SK-N-MC (cell line): ENCODE data around the gene FFAR1.

Experiments
- DNase-seq: peaks from one replicate; pipeline ENCODE4 v3.0.0-alpha.2; 2011; ENCODE audit warnings: low read depth, low spot score
- H3K27ac ChIP-seq: fragments of 200-600 bp; sonication (generic); 2 replicates; pipeline ENCODE4 v1.5.1; 2016; ENCODE audit warnings: mixed run types
- H3K36me3 ChIP-seq: fragments of 200-600 bp; sonication (generic); 2 replicates; pipeline ENCODE4 v1.6.1; 2017; ENCODE audit warnings: antibody characterized with exemption, low read length, mixed read lengths; ENCODE audit not compliant: insufficient read depth
- H3K4me3 ChIP-seq: fragments of 200-600 bp; sonication (generic); 2 replicates; pipeline ENCODE4 v1.5.1; 2016
- H3K9ac ChIP-seq: fragments of 200-600 bp; sonication (generic); 2 replicates; pipeline ENCODE4 v1.8.0; 2017; ENCODE audit warnings: mixed run types, mixed read lengths; ENCODE audit not compliant: insufficient read length
- H3K9me3 ChIP-seq: fragments of 200-600 bp; sonication (generic); 2 replicates; pipeline ENCODE4 v1.6.1; 2017; ENCODE audit warnings: low read depth, mild to moderate bottlenecking, antibody characterized with exemption, low read length, moderate library complexity, mixed read lengths
- EZH2 ChIP-seq: fragments of 200-600 bp; sonication (generic); IDR thresholded peaks from one replicate; pipeline ENCODE4 v1.6.1; 2017; ENCODE audit warnings: antibody characterized with exemption
- FOXP2 ChIP-seq: optimal IDR thresholded peaks from 2 replicates; pipeline ENCODE3; 2011; ENCODE audit warnings: mild to moderate bottlenecking, moderate library complexity; ENCODE audit not compliant: insufficient read depth; ENCODE audit errors: extremely low read length, control extremely low read depth
- POLR2AphosphoS5 ChIP-seq: IDR thresholded peaks from 2 replicates; pipeline ENCODE4 v1.6.1; 2012; ENCODE audit warnings: mild to moderate bottlenecking, low read depth, low read length, borderline replicate concordance

Gene FFAR1

DNA sequence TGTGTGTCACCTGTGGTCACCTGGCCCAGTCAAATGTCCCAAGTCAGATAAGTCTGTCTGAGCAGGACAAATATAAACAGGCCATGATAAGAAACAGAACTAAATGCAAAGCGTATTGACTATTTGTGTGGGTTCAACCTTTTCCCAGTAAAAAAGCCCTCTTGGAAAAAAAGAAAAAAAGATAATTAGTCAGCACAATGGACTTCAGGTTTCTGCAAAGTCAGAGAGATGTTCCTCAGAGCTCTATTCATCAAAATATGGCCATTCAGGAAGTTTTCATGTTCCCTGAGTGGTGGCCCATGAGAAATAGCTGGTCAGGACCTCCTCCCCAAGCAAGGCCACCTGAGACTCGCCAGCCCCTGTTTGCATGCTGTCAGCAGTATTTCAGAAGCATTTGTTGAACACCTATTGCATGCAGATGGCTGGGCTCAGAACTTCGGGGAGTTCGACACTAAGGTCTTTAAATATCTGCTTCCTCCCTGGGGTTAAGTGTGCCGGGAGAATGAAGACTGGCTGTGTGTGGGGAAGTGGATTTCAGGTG, 13.2 kb downstream of the FFAR1 start:
- no peaks in the 10 kb centered on the region for H3K36me3 ChIP-seq
- no peak overlapping the region for H3K9ac ChIP-seq
- H3K9me3 ChIP-seq, result no peaks in the 10 kb centered on the region
- TF ChIP-seq EZH2, result no peak
- no peak for TF ChIP-seq FOXP2
- no peak for TF ChIP-seq POLR2AphosphoS5
- H3K27ac ChIP-seq, result no peak overlapping the region
- no peak for DNase-seq
- H3K4me3 ChIP-seq, result no peak overlapping the region

DNA sequence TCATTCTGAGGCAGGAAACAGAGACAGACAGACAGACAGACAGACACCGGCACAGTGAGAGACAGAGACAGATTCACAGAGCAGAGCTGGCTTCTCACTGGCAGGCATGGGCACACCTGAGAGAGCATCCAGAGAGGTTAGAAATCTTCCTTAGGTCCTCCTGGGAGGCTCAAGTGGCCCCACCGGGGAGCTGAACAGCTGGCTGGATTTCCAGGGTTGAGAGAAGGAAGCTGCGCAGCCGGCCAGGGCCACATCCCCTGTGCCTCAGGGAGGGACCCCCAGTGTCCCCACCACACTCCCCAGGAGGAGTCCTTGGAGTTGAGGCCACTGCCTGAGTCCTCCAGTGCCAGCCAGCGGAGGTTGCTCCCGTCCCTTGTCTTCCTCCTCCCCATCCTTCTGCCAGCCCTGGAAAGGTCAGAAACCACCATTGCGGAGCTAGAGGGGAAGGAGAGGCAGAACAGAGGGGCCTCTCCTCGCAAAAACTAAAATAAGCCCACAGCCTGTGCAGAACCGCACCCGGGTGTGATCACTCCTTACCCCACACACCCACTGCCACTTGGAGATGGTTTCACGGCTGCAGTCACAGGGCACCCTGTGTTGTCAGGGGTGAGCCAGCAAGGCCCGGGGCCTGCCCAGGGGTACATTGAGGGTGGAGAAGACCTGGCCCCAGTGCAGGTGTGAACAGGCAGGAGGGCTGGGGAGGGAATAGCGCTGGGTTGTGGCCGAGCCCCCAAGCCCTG, 14.7 kb downstream of the FFAR1 start:
- Histone ChIP-seq H3K36me3 (no peaks in the 10 kb centered on the region), H3K4me3 (no peak overlapping the region), H3K9me3 (no peaks in the 10 kb centered on the region), H3K27ac (no peak overlapping the region), H3K9ac (no peak overlapping the region)
- no peak for DNase-seq
- no peak for TF ChIP-seq EZH2
- TF ChIP-seq POLR2AphosphoS5, result no peak
- TF ChIP-seq FOXP2, result no peak

DNA sequence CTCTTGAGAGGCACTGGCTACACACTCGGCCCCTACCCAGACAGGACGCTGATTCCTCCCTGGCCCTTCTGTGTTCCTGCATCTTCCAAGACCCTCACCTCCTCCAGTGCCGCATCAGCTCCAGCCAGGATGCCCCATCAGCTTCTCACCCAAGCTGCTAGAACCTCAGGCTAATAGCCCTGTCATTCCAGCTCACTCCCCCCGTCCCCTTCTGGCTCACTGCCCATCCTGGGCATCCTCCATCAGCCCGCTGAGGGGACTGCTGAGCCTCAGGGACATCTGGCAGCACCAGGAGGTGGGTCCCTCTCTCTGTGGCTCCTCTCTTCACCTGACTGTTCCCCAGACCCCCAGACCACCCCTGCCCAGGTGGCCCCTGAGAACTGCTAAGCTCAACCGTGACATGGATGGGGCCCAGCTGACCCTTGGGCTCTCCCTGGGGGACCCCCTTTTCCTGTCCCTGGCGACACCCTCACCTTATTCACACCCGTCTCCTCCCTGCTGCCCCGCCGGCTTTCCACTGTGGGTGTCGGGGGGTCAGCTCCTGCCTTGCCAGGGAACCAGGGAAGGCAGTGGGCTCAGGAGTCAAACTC, 15.4 kb downstream of the FFAR1 start:
- DNase-seq, result no peak
- Histone ChIP-seq H3K9ac (no peak overlapping the region), H3K9me3 (no peaks in the 10 kb centered on the region), H3K36me3 (no peaks in the 10 kb centered on the region), H3K27ac (no peak overlapping the region), H3K4me3 (no peak overlapping the region)
- no peak for TF ChIP-seq POLR2AphosphoS5
- no peak for TF ChIP-seq FOXP2
- no peak for TF ChIP-seq EZH2

DNA sequence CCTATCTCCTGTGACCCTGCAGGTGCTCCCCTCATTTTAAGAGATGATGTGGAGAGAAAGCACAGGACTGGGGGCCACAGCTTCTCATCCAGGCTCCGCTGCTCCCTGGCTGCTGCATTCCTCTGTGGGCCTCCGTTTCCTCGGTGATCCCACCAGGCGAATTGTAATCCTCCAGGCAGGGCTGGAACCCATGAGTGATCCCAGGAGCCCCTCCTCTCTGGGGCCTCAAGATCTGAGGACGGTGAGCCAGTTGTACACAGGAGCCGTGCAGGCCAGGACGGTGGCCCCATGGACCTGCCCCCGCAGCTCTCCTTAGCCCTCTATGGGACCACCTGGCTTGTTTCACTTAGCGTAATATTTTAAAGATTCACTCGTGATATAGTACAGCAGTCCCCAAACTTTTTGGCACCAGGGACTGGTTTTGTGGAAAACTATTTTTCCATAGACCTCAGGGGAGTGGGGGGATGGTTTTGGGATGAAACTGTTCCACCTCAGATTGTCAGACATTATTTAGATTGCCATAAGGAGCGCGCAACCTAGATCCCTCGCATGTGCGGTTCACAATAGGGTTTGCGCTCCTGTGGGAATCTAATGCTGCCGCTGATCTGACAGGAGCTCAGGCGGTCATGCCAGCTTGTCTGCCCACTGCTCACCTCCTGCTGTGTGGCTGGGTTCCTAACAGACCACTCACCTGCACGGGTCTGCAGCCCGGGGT, 16.2 kb downstream of the FFAR1 start:
- DNase-seq, result no peak
- H3K9me3 ChIP-seq, result no peaks in the 10 kb centered on the region
- H3K4me3 ChIP-seq, result no peak overlapping the region
- no peaks in the 10 kb centered on the region for H3K36me3 ChIP-seq
- H3K9ac ChIP-seq, result no peak overlapping the region
- no peak overlapping the region for H3K27ac ChIP-seq
- TF ChIP-seq EZH2 (no peak), FOXP2 (no peak), POLR2AphosphoS5 (no peak)

DNA sequence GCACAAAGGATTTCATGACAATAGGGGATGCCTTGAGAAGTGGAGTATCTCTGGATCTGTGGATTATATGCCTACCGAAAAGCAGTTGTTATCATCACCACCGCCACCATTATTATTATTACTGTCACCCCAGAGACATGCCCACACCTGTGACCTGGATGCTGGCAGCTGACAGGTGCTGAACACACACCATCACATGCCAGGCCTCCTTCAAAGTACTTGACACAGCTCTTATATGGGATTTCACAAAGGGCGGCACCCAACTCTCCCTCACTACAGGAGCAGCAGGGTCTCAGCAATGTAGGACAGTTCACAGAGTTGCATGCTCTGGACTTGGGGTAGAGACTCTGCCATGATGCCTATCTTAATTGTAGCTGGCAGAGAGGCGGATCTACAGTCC, 17.6 kb downstream of the FFAR1 start:
- no peak overlapping the region for H3K9ac ChIP-seq
- H3K4me3 ChIP-seq, result no peak overlapping the region
- no peak for DNase-seq
- no peaks in the 10 kb centered on the region for H3K9me3 ChIP-seq
- no peak overlapping the region for H3K27ac ChIP-seq
- TF ChIP-seq EZH2 (no peak), FOXP2 (no peak), POLR2AphosphoS5 (no peak)
- no peaks in the 10 kb centered on the region for H3K36me3 ChIP-seq

DNA sequence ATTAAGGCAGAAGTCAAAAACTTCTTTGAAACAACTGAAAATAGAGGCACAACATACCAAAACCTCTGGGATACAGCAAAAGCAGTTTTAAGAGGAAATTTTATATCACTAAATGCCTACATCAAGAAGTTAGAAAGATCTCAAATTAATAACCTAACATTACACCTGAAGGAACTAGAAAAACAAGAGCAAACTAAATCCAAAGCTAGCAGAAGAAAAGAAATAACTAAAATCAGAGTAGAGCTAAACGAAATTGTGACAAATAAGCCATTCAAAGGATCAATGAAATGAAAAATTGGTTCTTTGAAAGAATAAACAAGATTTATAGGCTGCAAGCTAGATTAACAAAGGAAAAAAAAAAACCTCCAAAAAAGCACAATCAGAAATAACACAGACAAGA, 20.7 kb downstream of the FFAR1 start:
- no peak for DNase-seq
- no peaks in the 10 kb centered on the region for H3K36me3 ChIP-seq
- H3K9me3 ChIP-seq, result no peaks in the 10 kb centered on the region
- H3K27ac ChIP-seq, result no peak overlapping the region
- H3K9ac ChIP-seq, result no peak overlapping the region
- no peak for TF ChIP-seq POLR2AphosphoS5
- H3K4me3 ChIP-seq, result no peak overlapping the region

DNA sequence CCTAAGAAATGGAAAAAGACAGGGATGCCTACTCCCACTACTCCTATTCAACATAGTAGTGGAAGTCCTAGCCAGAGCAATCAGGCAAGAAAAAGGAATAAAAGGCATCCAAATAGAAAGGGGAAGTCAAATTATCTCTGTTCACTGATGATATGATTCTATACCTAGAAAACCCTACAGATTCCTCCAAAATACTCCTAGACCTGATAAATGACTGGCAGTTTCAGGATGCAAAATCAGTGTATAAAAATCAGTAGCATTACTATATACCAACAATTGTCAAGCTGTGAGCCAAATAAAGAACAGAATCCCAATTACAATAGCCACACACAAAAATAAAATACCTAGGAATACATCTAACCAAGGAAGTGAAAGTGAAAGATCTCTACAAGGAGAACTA, 21.8 kb downstream of the FFAR1 start:
- Histone ChIP-seq H3K9me3 (no peaks in the 10 kb centered on the region), H3K9ac (no peak overlapping the region), H3K4me3 (no peak overlapping the region), H3K36me3 (no peaks in the 10 kb centered on the region), H3K27ac (no peak overlapping the region)
- TF ChIP-seq FOXP2, result no peak
- TF ChIP-seq EZH2, result no peak
- no peak for TF ChIP-seq POLR2AphosphoS5
- DNase-seq, result no peak

DNA sequence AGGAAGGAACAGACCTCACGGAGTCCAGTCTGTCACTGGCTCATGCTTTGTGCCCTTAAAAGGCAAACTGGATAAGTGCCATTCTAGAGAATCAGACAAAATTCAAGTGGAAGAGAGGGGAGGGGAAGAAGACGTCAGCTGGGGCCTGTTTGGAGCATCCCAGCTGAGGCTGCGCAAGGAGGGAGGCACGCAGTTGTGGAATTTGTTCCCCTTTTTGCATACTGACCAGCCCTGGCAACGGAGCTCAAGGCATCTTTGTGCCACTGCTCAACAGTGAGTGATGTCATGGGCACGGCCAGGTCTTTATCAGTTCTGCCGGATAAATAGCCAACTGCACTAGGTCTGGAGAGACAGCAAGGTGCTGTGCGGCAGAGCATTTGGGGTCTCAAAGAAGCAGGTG, 23.0 kb downstream of the FFAR1 start, which contains the start of gene GPR42:
Gene GPR42 (plus strand): TSS at position 347 of the 400 bp plus-strand sequence. CDS start 292 bp downstream, outside the sequence.
- no peak for TF ChIP-seq EZH2
- TF ChIP-seq POLR2AphosphoS5, result no peak
- no peak for TF ChIP-seq FOXP2
- H3K9me3 ChIP-seq, result no peaks in the 10 kb centered on the region
- no peak within 1 kb of the TSS for H3K9ac ChIP-seq
- H3K36me3 ChIP-seq, result no peaks in the 10 kb centered on the region
- H3K27ac ChIP-seq, result no peak within 1 kb of the TSS
- no peak for DNase-seq
- H3K4me3 ChIP-seq, result no peak within 1 kb of the TSS
